ENCODE results near the gene RHBDF2. TPM values are rescaled to one million over a fixed set of nuclear protein-coding genes. Genes with fewer than 3 reads are reported as not detected.
A peak's percentile ranks its signal among the peaks of the same experiment; 100 is the strongest.

The RHBDF2 gene
- total and polyA plus RNA-seq, 2 experiments from 2014 or later: 8.7 to 18.7 TPM

GRCh38 chr17:76471498-76472257, 29.5 kb downstream of the RHBDF2 start:
- Histone ChIP-seq H3K27me3 (no peaks in the 10 kb centered on the region), H3K4me1 (ENCODE audit: low read depth) (peaks cover 4% of the 10 kb centered on the region), H3K9me3 (ENCODE audit: low read depth) (no peaks in the 10 kb centered on the region), H3K36me3 (no peaks in the 10 kb centered on the region), H3K27ac (no peak overlapping the region), H3K4me3 (no peak overlapping the region)
- no peak for TF ChIP-seq CTCF (IDR thresholded peaks at IDR 0.05; ENCODE audit: low read depth, low read length)
- no peak for DNase-seq (ENCODE audit: low read depth in 1 of 2, low spot score in 1 of 2)

DNA sequence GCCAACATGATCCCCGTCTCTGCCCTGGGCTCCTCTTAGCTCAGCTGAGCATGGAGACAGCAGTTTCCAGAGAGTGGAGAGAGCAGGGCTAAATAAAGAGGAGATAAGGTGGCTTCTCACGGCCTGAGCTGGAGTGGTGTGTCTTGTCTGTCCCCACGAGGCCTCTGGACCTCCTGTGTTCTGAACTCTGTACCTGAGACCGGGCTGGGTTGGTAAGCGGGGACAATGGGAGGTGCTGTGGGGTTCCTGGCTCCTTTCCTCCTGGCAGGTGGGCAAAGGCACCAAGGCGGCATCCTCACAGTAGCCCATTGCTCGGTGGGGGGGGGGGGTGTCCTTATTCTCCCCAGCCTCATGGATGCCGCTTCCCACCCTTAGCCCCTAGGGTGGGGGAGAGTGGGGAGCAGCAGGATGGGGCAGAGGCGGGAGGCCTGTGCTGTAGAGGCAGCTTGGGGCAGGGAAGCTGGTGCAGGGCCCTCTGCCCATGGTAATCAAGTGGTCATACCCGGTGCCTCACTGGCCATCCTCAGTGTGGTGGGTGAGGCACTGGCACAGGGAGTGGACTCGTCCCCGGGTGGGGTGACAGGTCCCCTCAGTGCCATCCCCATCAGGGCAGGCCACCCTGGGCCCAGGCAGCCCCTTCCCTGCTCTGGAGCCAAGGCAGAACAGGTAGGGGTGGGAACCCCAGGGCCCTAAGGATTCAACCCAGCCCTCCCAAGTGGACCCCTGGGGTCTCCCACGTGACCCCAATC, 31.1 kb downstream of the RHBDF2 start:
- Histone ChIP-seq H3K27me3 (no peaks in the 10 kb centered on the region), H3K36me3 (no peaks in the 10 kb centered on the region), H3K4me3 (no peak overlapping the region), H3K27ac (no peak overlapping the region), H3K4me1 (ENCODE audit: low read depth) (peaks cover 4% of the 10 kb centered on the region), H3K9me3 (ENCODE audit: low read depth) (no peaks in the 10 kb centered on the region)
- DNase-seq (ENCODE audit: low read depth in 1 of 2, low spot score in 1 of 2): peak in 1 of 2 donors; percentile 31
- TF ChIP-seq CTCF (IDR thresholded peaks at IDR 0.05; ENCODE audit: low read depth, low read length): no peak

- H3K9me3 ChIP-seq (ENCODE audit: low read depth): no peaks in the 10 kb centered on the region
- no peak for DNase-seq (ENCODE audit: low read depth in 1 of 2, low spot score in 1 of 2)
- no peak overlapping the region for H3K4me3 ChIP-seq
- no peak overlapping the region for H3K27ac ChIP-seq
- peaks cover 4% of the 10 kb centered on the region for H3K4me1 ChIP-seq (ENCODE audit: low read depth)
- H3K27me3 ChIP-seq: no peaks in the 10 kb centered on the region
- TF ChIP-seq CTCF (IDR thresholded peaks at IDR 0.05; ENCODE audit: low read depth, low read length): no peak
- no peaks in the 10 kb centered on the region for H3K36me3 ChIP-seq
Observed at GRCh38 chr17:76469076-76469990, 31.9 kb downstream of the RHBDF2 start.

DNA sequence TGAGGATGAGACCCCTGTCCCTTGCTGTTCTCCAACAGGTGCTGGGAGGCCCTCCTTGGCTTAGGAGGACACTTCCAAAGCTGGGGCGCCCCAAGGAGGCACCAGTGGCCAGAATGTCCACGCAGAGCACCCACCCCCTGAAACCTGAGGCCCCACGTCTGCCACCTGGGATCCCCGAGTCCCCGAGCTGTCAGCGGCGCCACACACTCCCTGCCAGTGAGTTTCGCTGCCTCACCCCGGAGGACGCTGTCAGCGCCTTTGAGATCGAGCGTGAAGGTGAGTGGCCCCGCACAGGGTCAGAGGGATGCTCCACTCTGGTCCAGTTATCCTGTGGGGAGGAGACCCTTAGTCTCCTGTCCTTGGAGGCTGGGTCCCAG, 32.6 kb downstream of the RHBDF2 start:
- DNase-seq (ENCODE audit: low read depth in 1 of 2, low spot score in 1 of 2): no peak
- TF ChIP-seq CTCF (IDR thresholded peaks at IDR 0.05; ENCODE audit: low read depth, low read length): no peak
- Histone ChIP-seq H3K36me3 (no peaks in the 10 kb centered on the region), H3K27ac (no peak overlapping the region), H3K27me3 (no peaks in the 10 kb centered on the region), H3K9me3 (ENCODE audit: low read depth) (no peaks in the 10 kb centered on the region), H3K4me1 (ENCODE audit: low read depth) (peaks cover 4% of the 10 kb centered on the region), H3K4me3 (no peak overlapping the region)

All from cardiac muscle cell (in vitro differentiated cells and primary cell).